ENCODE results near the gene LAMA5. TPM values are rescaled to one million over a fixed set of nuclear protein-coding genes. Genes with fewer than 3 reads are reported as not detected.

Gene LAMA5
- total and polyA plus RNA-seq, 2 experiments from 2014 or later = 71.3 to 252 TPM

- H3K9me3 ChIP-seq (ENCODE audit: low read depth) = no peaks in the 10 kb centered on the region
- no peak for DNase-seq (ENCODE audit: low spot score)
- TF ChIP-seq EZH2phosphoT487 (IDR thresholded peaks at IDR 0.05; ENCODE audit: low read depth, severe bottlenecking, unreplicated experiment) (no peak), EZH2 (IDR thresholded peaks at IDR 0.05; ENCODE audit: borderline replicate concordance) (no peak), CTCF (IDR thresholded peaks at IDR 0.05; ENCODE audit: poor library complexity) (no peak)
- H3K79me2 ChIP-seq = no peaks in the 10 kb centered on the region
- WGBS (ENCODE audit: low lambda C conversion rate, missing lambda C conversion rate) = 89% methylated on average over 29 of the region's 29 CpGs
- no peak overlapping the region for H2AFZ ChIP-seq
- H3K4me3 ChIP-seq = no peak overlapping the region
- H3K4me2 ChIP-seq = no peak overlapping the region
- no peaks in the 10 kb centered on the region for H3K9me2 ChIP-seq (replicated peaks; ENCODE audit: insufficient read depth)
- H3K36me3 ChIP-seq (replicated peaks; ENCODE audit: insufficient read depth, low read depth) = no peaks in the 10 kb centered on the region
- H4K20me1 ChIP-seq (ENCODE audit: insufficient read depth, poor library complexity, severe bottlenecking) = no peaks in the 10 kb centered on the region
- no peaks in the 10 kb centered on the region for H3K27me3 ChIP-seq
- no peak overlapping the region for H3K27ac ChIP-seq
- no peaks in the 10 kb centered on the region for H3K4me1 ChIP-seq (ENCODE audit: insufficient read depth)
Measured at GRCh38 chr20:62297449-62298227, 69.5 kb downstream of the LAMA5 start.

GRCh38 chr20:62296724-62297448, 70.2 kb downstream of the LAMA5 start:
- Histone ChIP-seq H4K20me1 (ENCODE audit: insufficient read depth, poor library complexity, severe bottlenecking) (no peaks in the 10 kb centered on the region), H3K9me2 (replicated peaks; ENCODE audit: insufficient read depth) (no peaks in the 10 kb centered on the region), H2AFZ (no peak overlapping the region), H3K36me3 (replicated peaks; ENCODE audit: insufficient read depth, low read depth) (no peaks in the 10 kb centered on the region), H3K4me2 (no peak overlapping the region), H3K27me3 (no peaks in the 10 kb centered on the region), H3K79me2 (no peaks in the 10 kb centered on the region), H3K4me1 (ENCODE audit: insufficient read depth) (no peaks in the 10 kb centered on the region), H3K27ac (no peak overlapping the region), H3K4me3 (no peak overlapping the region), H3K9me3 (ENCODE audit: low read depth) (no peaks in the 10 kb centered on the region)
- no peak for DNase-seq (ENCODE audit: low spot score)
- TF ChIP-seq EZH2 (IDR thresholded peaks at IDR 0.05; ENCODE audit: borderline replicate concordance) = no peak
- no peak for TF ChIP-seq CTCF (IDR thresholded peaks at IDR 0.05; ENCODE audit: poor library complexity)
- TF ChIP-seq EZH2phosphoT487 (IDR thresholded peaks at IDR 0.05; ENCODE audit: low read depth, severe bottlenecking, unreplicated experiment) = no peak
- 92% methylated on average over 29 of the region's 30 CpGs for WGBS (ENCODE audit: low lambda C conversion rate, missing lambda C conversion rate)

- no peaks in the 10 kb centered on the region for H3K36me3 ChIP-seq (replicated peaks; ENCODE audit: insufficient read depth, low read depth)
- H2AFZ ChIP-seq = no peak overlapping the region
- DNase-seq (ENCODE audit: low spot score) = no peak
- TF ChIP-seq EZH2phosphoT487 (IDR thresholded peaks at IDR 0.05; ENCODE audit: low read depth, severe bottlenecking, unreplicated experiment) (no peak), CTCF (IDR thresholded peaks at IDR 0.05; ENCODE audit: poor library complexity) (no peak), EZH2 (IDR thresholded peaks at IDR 0.05; ENCODE audit: borderline replicate concordance) (no peak)
- no peak overlapping the region for H3K4me3 ChIP-seq
- no peaks in the 10 kb centered on the region for H3K9me3 ChIP-seq (ENCODE audit: low read depth)
- WGBS (ENCODE audit: low lambda C conversion rate, missing lambda C conversion rate) = 96% methylated on average over 17 of the region's 17 CpGs
- no peaks in the 10 kb centered on the region for H4K20me1 ChIP-seq (ENCODE audit: insufficient read depth, poor library complexity, severe bottlenecking)
- H3K4me2 ChIP-seq = no peak overlapping the region
- H3K27ac ChIP-seq = no peak overlapping the region
- H3K4me1 ChIP-seq (ENCODE audit: insufficient read depth) = no peaks in the 10 kb centered on the region
- H3K27me3 ChIP-seq = no peaks in the 10 kb centered on the region
- no peaks in the 10 kb centered on the region for H3K9me2 ChIP-seq (replicated peaks; ENCODE audit: insufficient read depth)
- no peaks in the 10 kb centered on the region for H3K79me2 ChIP-seq
Measured at GRCh38 chr20:62294516-62294915, 72.6 kb downstream of the LAMA5 start.
